Measurements from ENCODE around the gene ADAM12.

DNA sequence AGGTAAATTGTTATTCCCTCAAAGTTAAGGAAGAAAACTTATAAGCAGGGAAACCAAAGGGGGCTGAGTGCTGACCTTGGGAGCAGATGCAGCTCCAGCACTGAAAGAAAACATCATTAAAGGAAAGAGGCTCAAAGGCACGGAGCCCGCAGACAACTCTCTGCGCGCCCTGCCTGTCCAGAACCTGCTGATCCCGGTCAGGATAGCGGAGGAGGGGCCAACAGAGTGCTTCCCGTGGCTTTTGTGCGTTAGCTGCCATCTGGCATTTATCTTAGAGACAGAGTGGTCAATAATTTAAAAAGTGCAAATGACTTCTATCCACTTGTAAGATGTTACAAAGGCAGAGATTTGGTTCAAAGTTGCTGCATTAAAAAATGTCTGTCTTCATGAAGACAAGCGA is 329.8 kb downstream of the ADAM12 start:
- TF ChIP-seq, protein P1, sequence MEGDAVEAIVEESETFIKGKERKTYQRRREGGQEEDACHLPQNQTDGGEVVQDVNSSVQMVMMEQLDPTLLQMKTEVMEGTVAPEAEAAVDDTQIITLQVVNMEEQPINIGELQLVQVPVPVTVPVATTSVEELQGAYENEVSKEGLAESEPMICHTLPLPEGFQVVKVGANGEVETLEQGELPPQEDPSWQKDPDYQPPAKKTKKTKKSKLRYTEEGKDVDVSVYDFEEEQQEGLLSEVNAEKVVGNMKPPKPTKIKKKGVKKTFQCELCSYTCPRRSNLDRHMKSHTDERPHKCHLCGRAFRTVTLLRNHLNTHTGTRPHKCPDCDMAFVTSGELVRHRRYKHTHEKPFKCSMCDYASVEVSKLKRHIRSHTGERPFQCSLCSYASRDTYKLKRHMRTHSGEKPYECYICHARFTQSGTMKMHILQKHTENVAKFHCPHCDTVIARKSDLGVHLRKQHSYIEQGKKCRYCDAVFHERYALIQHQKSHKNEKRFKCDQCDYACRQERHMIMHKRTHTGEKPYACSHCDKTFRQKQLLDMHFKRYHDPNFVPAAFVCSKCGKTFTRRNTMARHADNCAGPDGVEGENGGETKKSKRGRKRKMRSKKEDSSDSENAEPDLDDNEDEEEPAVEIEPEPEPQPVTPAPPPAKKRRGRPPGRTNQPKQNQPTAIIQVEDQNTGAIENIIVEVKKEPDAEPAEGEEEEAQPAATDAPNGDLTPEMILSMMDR (IDR thresholded peaks at IDR 0.05; ENCODE audit: low read depth, low read length): no peak
- no peak for TF ChIP-seq EZH2phosphoT487 (IDR thresholded peaks at IDR 0.05; ENCODE audit: low read depth)

Data from OCI-LY3 (cell line).